HCT116 (cell line): ENCODE data around the gene ADIRF. TPM values are rescaled to one million over a fixed set of nuclear protein-coding genes. Genes with fewer than 3 reads are reported as not detected.
"Not testable (repeated sequence)": the region's sequence is repeated elsewhere in the genome, so short reads cannot be mapped to it uniquely, and the experiment has no call there.

ENCODE experiments used
- ATAC-seq: fragments of 200-7000 bp; cut with Tn5 transposase; 2 replicates; pipeline ENCODE4 v1.9.1; 2020; ENCODE audit warnings: mild to moderate bottlenecking, moderate library complexity
- BruUV-seq: library from RNA; stranded (reverse); fragments of 400-500 nt; replicated peaks from 2 replicates; lab custom pipeline; 2021; lab: Mats Ljungman, UMichigan
- CTCF ChIA-PET: fragments of 300-600 bp; sonication (Branson Sonifier 250); formaldehyde crosslinking; loops from one replicate; lab custom pipeline; 2021; ENCODE audit warnings: antibody characterized with exemption; lab: Charles Lee
- POLR2A ChIA-PET: fragments of 300-600, 350-600 bp; sonication (Branson Sonifier 250); formaldehyde crosslinking; loops from one replicate; lab custom pipeline; 2021; ENCODE audit warnings: antibody characterized with exemption; lab: Charles Lee
- RAD21 ChIA-PET, 2 experiments: fragments of 300-600 bp; sonication (Branson Sonifier 250); formaldehyde crosslinking; loops; one replicate each; lab custom pipeline; 2023; ENCODE audit warnings: low total read pairs in 2 of 2; ENCODE audit not compliant: uncharacterized antibody in 2 of 2, unreplicated experiment in 2 of 2, low non-redundant PET in 1 of 2; lab: Charles Lee
- DNase-seq: peaks from one replicate; pipeline ENCODE4 v3.0.0-alpha.2; 2010; ENCODE audit warnings: low read depth, low spot score
- H2AFZ ChIP-seq: fragments of 200-600 bp; shearing (Covaris generic), sonication (generic); 2 replicates; pipeline ENCODE4 v1.6.1; 2017; ENCODE audit warnings: low read depth, mixed run types, mixed read lengths, antibody characterized with exemption, low read length; ENCODE audit not compliant: poor library complexity, severe bottlenecking
- H3K27ac ChIP-seq: 2 replicates; pipeline ENCODE4 v1.5.1; 2012; ENCODE audit warnings: low read depth, low read length
- H3K27me3 ChIP-seq: fragments of 200-600 bp; sonication (generic); 2 replicates; pipeline ENCODE4 v1.6.1; 2016; ENCODE audit warnings: mixed run types, low read length, mixed read lengths; ENCODE audit not compliant: insufficient read depth
- H3K36me3 ChIP-seq, 2 experiments: fragments of 200-500 bp in 1 of 2; fragments of 200-600 bp in 1 of 2; sonication (Bioruptor generic) in 1 of 2; sonication (generic) in 1 of 2; 2 replicates each; pipeline versions ENCODE4 v1.5.1 to v1.6.1; 2014 to 2016; ENCODE audit warnings: low read length in 2 of 2, inconsistent platforms in 1 of 2, mixed read lengths in 1 of 2, mixed run types in 1 of 2; ENCODE audit not compliant: insufficient read depth in 2 of 2, control insufficient read depth in 1 of 2
- H3K4me1 ChIP-seq, 2 experiments: fragments of 200-600 bp in 1 of 2; sonication (generic) in 1 of 2; 2 replicates each; pipeline versions ENCODE4 v1.5.1 to v1.6.1; 2012 to 2017; ENCODE audit warnings: low read length in 2 of 2, inconsistent platforms in 1 of 2, mild to moderate bottlenecking in 1 of 2, mixed read lengths in 1 of 2, mixed run types in 1 of 2, moderate library complexity in 1 of 2; ENCODE audit not compliant: insufficient read depth in 2 of 2, control insufficient read depth in 1 of 2
- H3K4me2 ChIP-seq: fragments of 200-600 bp; sonication (generic); 2 replicates; pipeline ENCODE4 v1.6.1; 2017; ENCODE audit warnings: mixed run types, low read length, mixed read lengths
- H3K4me3 ChIP-seq, 2 experiments: fragments of 200-600 bp in 1 of 2; sonication (generic) in 1 of 2; replicated peaks in 1 of 2; 2 replicates each; pipeline ENCODE4 v1.5.1; 2011 to 2016; ENCODE audit warnings: low read length in 2 of 2, control low read depth in 1 of 2, low read depth in 1 of 2, mild to moderate bottlenecking in 1 of 2, mixed read lengths in 1 of 2, mixed run types in 1 of 2
- H3K79me2 ChIP-seq: fragments of 200-600 bp; sonication (generic); 2 replicates; pipeline ENCODE4 v1.6.1; 2017; ENCODE audit warnings: mild to moderate bottlenecking, mixed run types, low read length, moderate library complexity, mixed read lengths; ENCODE audit not compliant: insufficient read depth
- H3K9ac ChIP-seq: fragments of 200-600 bp; sonication (generic); 2 replicates; pipeline ENCODE4 v1.6.1; 2016; ENCODE audit warnings: low read length, mixed read lengths
- H3K9me2 ChIP-seq: fragments of 200-600 bp; sonication (generic), shearing (Covaris generic); 2 replicates; pipeline ENCODE4 v1.6.1; 2017; ENCODE audit warnings: mixed run types, mild to moderate bottlenecking, moderate library complexity; ENCODE audit not compliant: insufficient read depth
- H3K9me3 ChIP-seq, 2 experiments: fragments of 200-500 bp in 1 of 2; fragments of 200-600 bp in 1 of 2; sonication (Bioruptor generic) in 1 of 2; sonication (generic) in 1 of 2; 2 replicates each; pipeline ENCODE4 v1.6.1; 2014 to 2017; ENCODE audit warnings: low read length in 2 of 2, mixed read lengths in 2 of 2, inconsistent platforms in 1 of 2, low read depth in 1 of 2, mild to moderate bottlenecking in 1 of 2, mixed run types in 1 of 2, moderate library complexity in 1 of 2; ENCODE audit not compliant: control insufficient read depth in 1 of 2, insufficient read depth in 1 of 2
- H4K20me1 ChIP-seq: fragments of 200-600 bp; sonication (generic), shearing (Covaris generic); 2 replicates; pipeline ENCODE4 v1.6.1; 2017; ENCODE audit warnings: mixed run types, mild to moderate bottlenecking, moderate library complexity; ENCODE audit not compliant: insufficient read depth
- ATF3 ChIP-seq: IDR thresholded peaks from 2 replicates; pipeline ENCODE4 v1.6.1; 2012
- CBX3 ChIP-seq: IDR thresholded peaks from 2 replicates; pipeline ENCODE4 v1.6.1; 2012; ENCODE audit warnings: low read depth
- CEBPB ChIP-seq: IDR thresholded peaks from 2 replicates; pipeline ENCODE4 v1.6.1; 2012; ENCODE audit warnings: low read depth
- EZH2phosphoT487 ChIP-seq: fragments of 200-600 bp; IDR thresholded peaks from 2 replicates; pipeline ENCODE4 v1.6.1; 2018; ENCODE audit warnings: antibody characterized with exemption, borderline replicate concordance
- FOSL1 ChIP-seq: IDR thresholded peaks from 2 replicates; pipeline ENCODE4 v1.6.1; 2012; ENCODE audit warnings: low read depth
- JUND ChIP-seq: IDR thresholded peaks from 2 replicates; pipeline ENCODE4 v1.6.1; 2012
- POLR2AphosphoS5 ChIP-seq: IDR thresholded peaks from 2 replicates; pipeline ENCODE4 v1.6.1; 2011; ENCODE audit warnings: mild to moderate bottlenecking, low read depth, low read length, moderate library complexity
- RAD21 ChIP-seq: IDR thresholded peaks from 2 replicates; pipeline ENCODE4 v1.6.1; 2012; ENCODE audit warnings: low read depth, mild to moderate bottlenecking
- SP1 ChIP-seq: IDR thresholded peaks from 2 replicates; pipeline ENCODE4 v1.6.1; 2012; ENCODE audit warnings: low read depth
- ZFX ChIP-seq: fragments of 450-650 bp; IDR thresholded peaks from 2 replicates; pipeline ENCODE4 v1.6.1; 2017
- ZNF274 ChIP-seq: fragments of 200-500 bp; sonication (Bioruptor generic); IDR thresholded peaks from 2 replicates; pipeline ENCODE4 v1.6.1; 2014; ENCODE audit warnings: mild to moderate bottlenecking, low read depth, low read length, inconsistent platforms
- intact Hi-C: fragments of 100-400 bp; cut with micrococcal nuclease; formaldehyde crosslinking; loops from 2 replicates; pipeline ENCODE4 v1.10.0; 2022
- total RNA-seq: library from RNA; stranded (reverse); gene quantifications from one replicate; pipeline ENCODE4 v1.2.1, GENCODE V29; 2021; ENCODE audit not compliant: unreplicated experiment
- TF ChIP-seq, protein P1 (sequence below): IDR thresholded peaks from 2 replicates; pipeline ENCODE4 v1.6.1; 2011; ENCODE audit warnings: mild to moderate bottlenecking, low read length, moderate library complexity; ENCODE audit not compliant: insufficient replicate concordance; ENCODE audit errors: extremely low read depth

ADIRF gene
- total RNA-seq, 1 experiment from 2014 or later: 448 TPM

- Histone ChIP-seq H3K36me3 (no peaks in the 10 kb centered on the region), H3K4me1 (peaks cover 0 to 10% of the 10 kb centered on the region in 2 experiments; a peak in 3 of 4 replicates), H3K27ac (no peak overlapping the region), H4K20me1 (no peaks in the 10 kb centered on the region), H3K4me2 (no peak overlapping the region), H3K9ac (no peak overlapping the region), H3K9me2 (no peaks in the 10 kb centered on the region), H3K79me2 (no peaks in the 10 kb centered on the region), H3K9me3 (no peaks in the 10 kb centered on the region), H3K27me3 (no peaks in the 10 kb centered on the region), H3K4me3 (no peak overlapping the region), H2AFZ (no peak overlapping the region)
- ChIA-PET POLR2A (no interaction called here), RAD21 (interaction anchor here in 1 of 2 experiments (0.6 to 1.0 kb wide), 2 partner anchors 20 to 132 kb away, joined by 3 read pairs; partner anchors contain the start of gene SNCG), CTCF (interaction anchor here (1.0 to 1.6 kb wide), 5 partner anchors 20 to 32 kb away, joined by 3 to 7 read pairs (median 3); partner anchors contain the start of gene SNCG)
- DNase-seq (no peak), ATAC-seq (no peak)
- TF ChIP-seq, protein P1, sequence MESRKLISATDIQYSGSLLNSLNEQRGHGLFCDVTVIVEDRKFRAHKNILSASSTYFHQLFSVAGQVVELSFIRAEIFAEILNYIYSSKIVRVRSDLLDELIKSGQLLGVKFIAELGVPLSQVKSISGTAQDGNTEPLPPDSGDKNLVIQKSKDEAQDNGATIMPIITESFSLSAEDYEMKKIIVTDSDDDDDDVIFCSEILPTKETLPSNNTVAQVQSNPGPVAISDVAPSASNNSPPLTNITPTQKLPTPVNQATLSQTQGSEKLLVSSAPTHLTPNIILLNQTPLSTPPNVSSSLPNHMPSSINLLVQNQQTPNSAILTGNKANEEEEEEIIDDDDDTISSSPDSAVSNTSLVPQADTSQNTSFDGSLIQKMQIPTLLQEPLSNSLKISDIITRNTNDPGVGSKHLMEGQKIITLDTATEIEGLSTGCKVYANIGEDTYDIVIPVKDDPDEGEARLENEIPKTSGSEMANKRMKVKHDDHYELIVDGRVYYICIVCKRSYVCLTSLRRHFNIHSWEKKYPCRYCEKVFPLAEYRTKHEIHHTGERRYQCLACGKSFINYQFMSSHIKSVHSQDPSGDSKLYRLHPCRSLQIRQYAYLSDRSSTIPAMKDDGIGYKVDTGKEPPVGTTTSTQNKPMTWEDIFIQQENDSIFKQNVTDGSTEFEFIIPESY: no peak
- TF ChIP-seq POLR2AphosphoS5 (no peak), ZNF274 (no peak), EZH2phosphoT487 (no peak), ZFX (no peak), CEBPB (no peak), JUND (no peak), RAD21 (no peak), SP1 (no peak), FOSL1 (no peak), CBX3 (no peak), ATF3 (no peak)
- intact Hi-C loops: loop anchor here (2.0 to 5.0 kb wide), 2 partner anchors 29 to 264 kb away; no protein-coding TSS in a partner anchor
- BruUV-seq: no TSS peak
Measured at GRCh38 chr10:86938260-86938659, 30.0 kb upstream of the ADIRF start.

DNA sequence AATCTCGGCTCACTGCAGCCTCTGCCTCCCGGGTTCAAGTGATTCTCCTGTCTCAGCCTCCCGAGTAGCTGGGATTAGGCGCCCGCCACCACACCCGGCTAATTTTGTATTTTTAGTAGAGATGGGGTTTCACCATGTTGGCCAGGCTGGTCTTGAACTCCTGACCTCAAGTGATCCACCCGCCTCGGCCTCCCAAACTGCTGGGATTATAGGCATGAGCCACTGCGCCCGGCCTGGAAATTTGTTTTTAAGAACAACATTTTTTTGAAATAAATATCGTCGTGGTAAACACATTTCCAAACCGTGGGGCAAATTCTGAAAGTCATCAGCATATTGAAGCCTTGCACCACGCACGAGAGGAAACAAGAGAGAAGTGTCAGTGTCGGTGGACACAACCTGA, 28.2 kb upstream of the ADIRF start:
- intact Hi-C loops, RAD21 ChIA-PET, H3K27me3 ChIP-seq, H3K9me2 ChIP-seq, H3K27ac ChIP-seq, H3K9me3 ChIP-seq, H3K4me2 ChIP-seq, DNase-seq, H3K36me3 ChIP-seq, H3K4me3 ChIP-seq, ATAC-seq, H4K20me1 ChIP-seq, H3K9ac ChIP-seq, H3K79me2 ChIP-seq, BruUV-seq, POLR2A ChIA-PET, H2AFZ ChIP-seq: not testable (repeated sequence)
- CTCF ChIA-PET: interaction anchor here (0.6 to 2.3 kb wide), 3 partner anchors 21 to 28 kb away, joined by 3 to 10 read pairs (median 10); partner anchors contain the start of gene ADIRF
- peaks cover 0 to 18% of the 10 kb centered on the region in 2 experiments; a peak in 2 of 4 replicates for H3K4me1 ChIP-seq
